H1 (cell line): ENCODE results near the gene SYTL2. TPM values are rescaled to one million over a fixed set of nuclear protein-coding genes. Genes with fewer than 3 reads are reported as not detected.

Source experiments
- BACH1 ChIP-seq: IDR thresholded peaks from 2 replicates; pipeline ENCODE4 v1.6.1; 2012; ENCODE audit warnings: low read length, improper control_type of control experiment
- CBX8 ChIP-seq: fragments of 300-800, 300-1000 bp; sonication (generic); IDR thresholded peaks from 2 replicates; pipeline ENCODE4 v1.7.1; 2016; ENCODE audit warnings: low read depth, low read length, borderline replicate concordance
- CREB1 ChIP-seq: IDR thresholded peaks from 2 replicates; pipeline ENCODE4 v1.6.1; 2012; ENCODE audit warnings: inconsistent platforms
- KDM4A ChIP-seq: IDR thresholded peaks from one replicate; pipeline ENCODE4 v1.7.1; 2012; ENCODE audit warnings: low read depth, mild to moderate bottlenecking, moderate library complexity, low read length, inconsistent platforms; ENCODE audit not compliant: severe bottlenecking
- PHF8 ChIP-seq: fragments of 200-600 bp; sonication (generic); conservative IDR thresholded peaks from 2 replicates; pipeline ENCODE4 v1.7.1; 2012; ENCODE audit warnings: low read depth, mild to moderate bottlenecking, inconsistent platforms, low read length, moderate library complexity
- polyA plus RNA-seq, 7 experiments: library from polyadenylated mRNA; depleted of rRNA in 3 of 7; stranded (reverse) in 5 of 7; unstranded in 2 of 7; fragments of >200 nt in 5 of 7; fragments of 200-250 nt in 2 of 7; gene quantifications; 1 replicate in 5 of 7; 2 replicates in 1 of 7; 4 replicates in 1 of 7; pipeline versions ENCODE4 v1.2.1 to v1.2.3, GENCODE V29; 2011 to 2013; ENCODE audit warnings: missing spikeins in 2 of 7, mixed read lengths in 2 of 7
- total RNA-seq: library from RNA; stranded (reverse); fragmentation: NEBNext Ultra II Directional; extraction: Animal tissue kit (Norgen Biotek cat#: 25700); gene quantifications from 2 replicates; pipeline ENCODE4 v1.2.1, GENCODE V29; 2021
- TF ChIP-seq, protein P1 (sequence below): IDR thresholded peaks from 2 replicates; pipeline ENCODE4 v1.6.1; 2012; ENCODE audit warnings: inconsistent platforms

SYTL2 gene
- total and polyA plus RNA-seq, 2 of the 8 experiments (the other 6 are each of a cell fraction or from before 2014, with no cell fraction given) = 1.3 to 9.1 TPM

DNA sequence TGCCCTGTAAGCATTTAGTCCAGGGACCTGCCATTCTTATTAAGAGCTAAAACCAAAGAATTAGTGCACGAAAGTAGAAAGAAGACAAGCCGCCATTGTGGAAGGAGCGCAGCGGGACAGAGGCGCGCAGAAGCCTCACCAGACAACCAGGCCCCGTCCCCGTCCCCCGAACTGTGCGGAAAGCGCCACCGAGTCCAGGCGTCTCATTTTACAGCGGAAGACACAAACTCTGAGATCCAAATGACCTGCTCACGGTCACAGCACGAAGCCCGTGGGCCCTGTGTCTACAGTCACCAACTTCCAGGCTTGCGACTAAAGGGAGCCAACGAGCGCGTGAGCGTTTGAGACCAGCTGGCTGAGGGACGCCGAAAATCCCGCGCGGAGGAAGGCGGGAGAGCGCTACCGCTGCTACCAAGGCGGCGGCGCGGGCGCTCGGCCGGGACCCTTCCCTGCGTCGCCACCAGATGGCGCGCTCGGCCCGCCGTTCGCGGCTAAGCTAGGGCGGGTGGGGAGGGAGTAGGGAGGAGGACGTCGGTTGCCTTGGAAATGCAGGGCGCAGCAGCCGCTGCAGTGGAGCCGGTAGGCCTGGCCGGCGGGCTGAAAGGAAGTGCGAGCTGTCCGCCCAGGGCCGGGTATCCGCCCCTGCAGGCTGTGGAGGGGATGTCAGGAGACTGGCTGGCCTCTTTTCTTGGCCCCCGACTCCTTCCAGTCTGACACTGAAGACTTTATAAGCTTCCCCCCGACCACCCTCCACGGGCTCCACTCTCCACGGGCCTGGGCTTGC is 43.8 kb upstream of the SYTL2 start (continued):
- TF ChIP-seq BACH1 = peak; percentile 4; the same call in 1 of the 2 replicates
- TF ChIP-seq CBX8 = no peak
- TF ChIP-seq, protein P1, sequence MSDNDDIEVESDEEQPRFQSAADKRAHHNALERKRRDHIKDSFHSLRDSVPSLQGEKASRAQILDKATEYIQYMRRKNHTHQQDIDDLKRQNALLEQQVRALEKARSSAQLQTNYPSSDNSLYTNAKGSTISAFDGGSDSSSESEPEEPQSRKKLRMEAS = peak; percentile 95
- 0 out of 2 replicates have a peak, but pooled peaks have one; percentile 14 for TF ChIP-seq CREB1
- peak; percentile 72 for TF ChIP-seq PHF8
- TF ChIP-seq KDM4A = peak; percentile 83
- TF ChIP-seq, all 59 proteins: peak for 21
